BE2C (cell line): ENCODE data around the gene TPM1.

Experiments
- DNase-seq: peaks from one replicate; pipeline ENCODE4 v3.0.0-alpha.2; 2020
- H3K27me3 ChIP-seq: fragments of 250-450 bp; sonication (Bioruptor Pico); 2 replicates; pipeline ENCODE4 v1.5.1; 2020; ENCODE audit warnings: mild to moderate bottlenecking
- H3K36me3 ChIP-seq: fragments of 250-450 bp; sonication (Bioruptor Pico); 2 replicates; pipeline ENCODE4 v1.5.1; 2020; ENCODE audit warnings: mild to moderate bottlenecking
- H3K4me1 ChIP-seq: fragments of 250-450 bp; sonication (Bioruptor Pico); 2 replicates; pipeline ENCODE4 v1.5.1; 2020
- H3K4me3 ChIP-seq: 2 replicates; pipeline ENCODE4 v1.5.1; 2011; ENCODE audit warnings: low read depth, low read length
- H3K9me3 ChIP-seq: fragments of 250-450 bp; sonication (Bioruptor Pico); 2 replicates; pipeline ENCODE4 v1.5.1; 2020
- TF ChIP-seq, protein P1 (sequence below): IDR thresholded peaks from 2 replicates; pipeline ENCODE4 v1.5.1; 2012; ENCODE audit warnings: mild to moderate bottlenecking, low read depth, low read length

The TPM1 gene

DNA sequence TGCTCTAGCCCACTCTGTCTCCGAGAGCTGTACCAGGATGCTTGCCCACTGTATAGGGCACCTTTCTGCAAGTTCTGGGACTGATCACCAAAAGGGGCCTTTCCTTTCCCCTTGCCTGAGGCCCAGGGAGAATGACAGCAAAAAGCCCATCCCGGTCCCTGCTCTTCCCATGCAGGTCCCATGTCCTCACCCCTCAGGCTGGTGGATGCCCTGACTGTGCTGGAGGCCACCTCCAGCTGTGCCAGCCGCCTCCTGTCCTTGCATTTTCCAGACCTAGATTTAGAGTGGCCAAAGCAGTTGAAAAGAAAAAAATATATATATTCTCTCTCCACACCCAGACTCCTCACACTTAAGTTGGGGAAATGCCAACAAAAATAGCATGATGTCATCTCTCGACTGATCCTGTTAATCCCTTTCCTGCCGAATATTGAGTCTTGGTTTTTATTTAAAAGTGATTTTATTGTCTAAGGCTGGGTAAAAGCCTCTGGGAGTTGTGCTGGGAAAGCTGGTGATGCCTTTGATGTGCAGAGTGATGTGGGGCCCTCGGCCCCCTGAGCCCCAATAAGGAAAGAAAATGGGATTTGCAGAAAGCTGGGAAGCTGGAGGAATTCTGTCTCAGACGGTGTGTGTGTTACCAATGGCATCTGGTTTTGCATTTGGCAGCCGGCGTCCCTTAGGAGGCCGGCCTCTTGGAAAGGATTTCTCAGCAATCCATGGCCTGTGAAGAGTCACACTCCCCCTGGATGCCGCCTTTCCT, 29.3 kb upstream of the TPM1 start:
- peaks cover 3% of the 10 kb centered on the region for H3K4me1 ChIP-seq
- no peaks in the 10 kb centered on the region for H3K9me3 ChIP-seq
- TF ChIP-seq, protein P1, sequence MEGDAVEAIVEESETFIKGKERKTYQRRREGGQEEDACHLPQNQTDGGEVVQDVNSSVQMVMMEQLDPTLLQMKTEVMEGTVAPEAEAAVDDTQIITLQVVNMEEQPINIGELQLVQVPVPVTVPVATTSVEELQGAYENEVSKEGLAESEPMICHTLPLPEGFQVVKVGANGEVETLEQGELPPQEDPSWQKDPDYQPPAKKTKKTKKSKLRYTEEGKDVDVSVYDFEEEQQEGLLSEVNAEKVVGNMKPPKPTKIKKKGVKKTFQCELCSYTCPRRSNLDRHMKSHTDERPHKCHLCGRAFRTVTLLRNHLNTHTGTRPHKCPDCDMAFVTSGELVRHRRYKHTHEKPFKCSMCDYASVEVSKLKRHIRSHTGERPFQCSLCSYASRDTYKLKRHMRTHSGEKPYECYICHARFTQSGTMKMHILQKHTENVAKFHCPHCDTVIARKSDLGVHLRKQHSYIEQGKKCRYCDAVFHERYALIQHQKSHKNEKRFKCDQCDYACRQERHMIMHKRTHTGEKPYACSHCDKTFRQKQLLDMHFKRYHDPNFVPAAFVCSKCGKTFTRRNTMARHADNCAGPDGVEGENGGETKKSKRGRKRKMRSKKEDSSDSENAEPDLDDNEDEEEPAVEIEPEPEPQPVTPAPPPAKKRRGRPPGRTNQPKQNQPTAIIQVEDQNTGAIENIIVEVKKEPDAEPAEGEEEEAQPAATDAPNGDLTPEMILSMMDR = no peak
- DNase-seq = no peak
- no peak overlapping the region for H3K4me3 ChIP-seq
- no peaks in the 10 kb centered on the region for H3K27me3 ChIP-seq
- H3K36me3 ChIP-seq = no peaks in the 10 kb centered on the region

GRCh38 chr15:63014578-63014977, 28.0 kb upstream of the TPM1 start:
- TF ChIP-seq, protein P1 = no peak
- DNase-seq = no peak
- H3K4me1 ChIP-seq = peaks cover 6% of the 10 kb centered on the region
- no peaks in the 10 kb centered on the region for H3K27me3 ChIP-seq
- no peaks in the 10 kb centered on the region for H3K36me3 ChIP-seq
- H3K4me3 ChIP-seq = no peak overlapping the region
- no peaks in the 10 kb centered on the region for H3K9me3 ChIP-seq

- Histone ChIP-seq H3K9me3 (no peaks in the 10 kb centered on the region), H3K27me3 (no peaks in the 10 kb centered on the region), H3K36me3 (no peaks in the 10 kb centered on the region), H3K4me3 (no peak overlapping the region), H3K4me1 (peaks cover 8% of the 10 kb centered on the region)
- DNase-seq = no peak
- TF ChIP-seq, protein P1 = no peak
Observed at GRCh38 chr15:63015618-63016017, 26.9 kb upstream of the TPM1 start.

DNA sequence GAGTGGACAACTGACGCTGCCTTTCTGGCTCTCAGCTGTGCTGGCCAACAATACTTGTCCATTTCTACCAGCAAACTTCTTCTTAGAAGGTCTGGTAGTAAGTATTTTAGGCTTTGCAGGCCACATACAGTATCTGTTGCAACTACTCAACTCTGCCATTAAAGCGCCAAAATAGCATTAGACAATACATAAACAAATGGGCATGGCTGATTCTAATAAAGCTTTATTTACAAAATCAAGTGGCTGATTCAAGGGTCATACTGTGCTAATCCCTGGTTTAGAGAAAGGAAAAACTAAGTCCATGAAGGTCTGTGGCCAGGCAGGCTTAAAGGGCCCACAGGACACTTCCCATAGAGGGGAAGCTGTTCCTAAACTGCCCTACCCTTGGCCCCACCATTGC, 26.3 kb upstream of the TPM1 start:
- no peak for DNase-seq
- H3K9me3 ChIP-seq = no peaks in the 10 kb centered on the region
- no peaks in the 10 kb centered on the region for H3K27me3 ChIP-seq
- TF ChIP-seq, protein P1 = no peak
- no peaks in the 10 kb centered on the region for H3K36me3 ChIP-seq
- H3K4me3 ChIP-seq = no peak overlapping the region
- H3K4me1 ChIP-seq = peaks cover 8% of the 10 kb centered on the region

DNA sequence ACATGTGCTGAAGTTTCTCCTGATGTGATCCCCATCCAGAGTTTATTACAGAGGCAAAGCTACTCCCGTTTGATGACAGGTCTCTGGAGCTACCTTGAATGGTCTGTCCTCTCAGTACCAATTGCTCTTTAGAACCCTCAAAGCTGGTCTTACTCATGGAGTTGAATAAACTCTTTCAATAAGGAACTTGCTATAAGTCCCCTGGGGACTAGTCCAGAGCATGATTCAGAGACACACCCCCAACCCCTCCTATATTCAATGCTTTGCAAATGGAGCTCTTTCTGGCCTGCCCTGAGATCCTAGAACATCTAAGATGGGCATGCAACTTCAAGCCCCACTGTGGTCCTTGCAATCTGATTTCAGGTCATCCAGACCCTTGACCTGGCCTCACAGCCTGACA, 23.9 kb upstream of the TPM1 start:
- Histone ChIP-seq H3K4me3 (no peak overlapping the region), H3K9me3 (no peaks in the 10 kb centered on the region), H3K36me3 (no peaks in the 10 kb centered on the region), H3K4me1 (peaks cover 8% of the 10 kb centered on the region; the same call in 1 of the 2 replicates), H3K27me3 (no peaks in the 10 kb centered on the region)
- no peak for DNase-seq
- TF ChIP-seq, protein P1 = no peak

- H3K4me3 ChIP-seq = no peak overlapping the region
- no peak for DNase-seq
- H3K4me1 ChIP-seq = peaks cover 8% of the 10 kb centered on the region; the same call in 1 of the 2 replicates
- no peaks in the 10 kb centered on the region for H3K27me3 ChIP-seq
- TF ChIP-seq, protein P1 = no peak
- H3K9me3 ChIP-seq = no peaks in the 10 kb centered on the region
- no peaks in the 10 kb centered on the region for H3K36me3 ChIP-seq
Observed at GRCh38 chr15:63019511-63020109, 22.9 kb upstream of the TPM1 start.
